HG02884 (cell line): Measurements from ENCODE around the gene USP36.
"Not testable (repeated sequence)": the region's sequence is repeated elsewhere in the genome, so short reads cannot be mapped to it uniquely, and the experiment has no call there.

ENCODE experiments used
- ATAC-seq: cut with Tn5 transposase; IDR thresholded peaks from one replicate; pipeline ENCODE4 v1.9.1; 2021; ENCODE audit warnings: mild to moderate bottlenecking, moderate library complexity; ENCODE audit not compliant: unreplicated experiment

Gene USP36

GRCh38 chr17:78873519-78874340, 33.1 kb upstream of the USP36 start:
- no peak for ATAC-seq

GRCh38 chr17:78872486-78872885, 31.9 kb upstream of the USP36 start:
- no peak for ATAC-seq

GRCh38 chr17:78870621-78871020, 30.0 kb upstream of the USP36 start:
- no peak for ATAC-seq

GRCh38 chr17:78868391-78868790, 27.8 kb upstream of the USP36 start:
- ATAC-seq = no peak

GRCh38 chr17:78867046-78867445, 26.4 kb upstream of the USP36 start:
- not testable (repeated sequence) for ATAC-seq

- no peak for ATAC-seq
Observed at GRCh38 chr17:78865682-78866390, 25.2 kb upstream of the USP36 start.

GRCh38 chr17:78864117-78864516, 23.5 kb upstream of the USP36 start:
- ATAC-seq = no peak

GRCh38 chr17:78862073-78863023, 21.7 kb upstream of the USP36 start:
- ATAC-seq = no peak

- ATAC-seq = no peak
Observed at GRCh38 chr17:78861229-78861628, 20.6 kb upstream of the USP36 start.

GRCh38 chr17:78859051-78859450, 18.4 kb upstream of the USP36 start:
- no peak for ATAC-seq

- ATAC-seq = no peak
Observed at GRCh38 chr17:78857266-78857665, 16.7 kb upstream of the USP36 start.

- ATAC-seq = no peak
Observed at GRCh38 chr17:78855561-78856165, 15.0 kb upstream of the USP36 start.

GRCh38 chr17:78854508-78854907, 13.9 kb upstream of the USP36 start:
- ATAC-seq = no peak

GRCh38 chr17:78853926-78854394, 13.3 kb upstream of the USP36 start:
- no peak for ATAC-seq

- no peak for ATAC-seq
Observed at GRCh38 chr17:78852709-78853121, 12.1 kb upstream of the USP36 start.

- ATAC-seq = no peak
Observed at GRCh38 chr17:78849026-78849425, 8.4 kb upstream of the USP36 start.

- ATAC-seq = no peak
Observed at GRCh38 chr17:78847052-78847451, 6.4 kb upstream of the USP36 start.

GRCh38 chr17:78844301-78845005, 3.8 kb upstream of the USP36 start:
- ATAC-seq = no peak

- ATAC-seq = no peak
Observed at GRCh38 chr17:78842881-78843565, 2.4 kb upstream of the USP36 start.

GRCh38 chr17:78840530-78840779, 159 bp downstream of the USP36 start:
- ATAC-seq = no peak
